Transverse colon (tissue), 4 donors: ENCODE results near the gene ENKUR. TPM values are rescaled to one million over a fixed set of nuclear protein-coding genes. Genes with fewer than 3 reads are reported as not detected.
"Not testable (repeated sequence)": the region's sequence is repeated elsewhere in the genome, so short reads cannot be mapped to it uniquely, and the experiment has no call there.

Source experiments
- DNase-seq: peaks from one replicate; pipeline ENCODE4 v3.0.0-alpha.2; 2019
- H3K27ac ChIP-seq, 4 donors: fragments of 200-600 bp; sonication (generic); 2 replicates each; pipeline ENCODE4 v1.5.1; 2016 to 2018; ENCODE audit warnings: inconsistent platforms in 4 of 4
- H3K27me3 ChIP-seq: fragments of 200-600 bp; sonication (generic); 2 replicates; pipeline ENCODE4 v1.5.1; 2017; ENCODE audit warnings: inconsistent platforms
- H3K36me3 ChIP-seq, 4 donors: fragments of 200-600 bp; sonication (generic); 2 replicates each; pipeline ENCODE4 v1.5.1; 2017 to 2019; ENCODE audit warnings: inconsistent platforms in 4 of 4
- H3K4me1 ChIP-seq, 4 donors: fragments of 200-600 bp; sonication (generic); 2 replicates each; pipeline ENCODE4 v1.5.1; 2017 to 2020; ENCODE audit warnings: inconsistent platforms in 4 of 4
- H3K4me3 ChIP-seq, 4 donors: fragments of 200-600 bp; sonication (generic); 1 replicate in 1 of 4; 2 replicates in 3 of 4; pipeline versions ENCODE4 v1.5.1 to v1.6.1; 2017 to 2019; ENCODE audit warnings: inconsistent platforms in 4 of 4
- H3K9me3 ChIP-seq, 2 donors: fragments of 200-600 bp; sonication (generic); 2 replicates each; pipeline ENCODE4 v1.5.1; 2017 to 2019; ENCODE audit warnings: inconsistent platforms in 2 of 2
- CTCF ChIP-seq, 5 experiments: fragments of 200-600 bp in 3 of 5; fragments of 450-650 bp in 2 of 5; sonication (generic) in 3 of 5; IDR thresholded peaks; 1 replicate in 2 of 5; 2 replicates in 3 of 5; pipeline ENCODE4 v1.5.1; 2016 to 2017; ENCODE audit warnings: antibody characterized with exemption in 5 of 5, inconsistent platforms in 3 of 5, mild to moderate bottlenecking in 2 of 5, moderate library complexity in 1 of 5
- EP300 ChIP-seq: sonication (generic); formaldehyde crosslinking; IDR thresholded peaks from one replicate; pipeline ENCODE4 v1.6.1; 2017; ENCODE audit warnings: antibody characterized with exemption, low read depth
- POLR2A ChIP-seq: fragments of 450-650 bp; IDR thresholded peaks from one replicate; pipeline ENCODE4 v1.6.1; 2016; ENCODE audit warnings: antibody characterized with exemption, mild to moderate bottlenecking, moderate library complexity
- POLR2AphosphoS5 ChIP-seq, 3 donors: sonication (generic); formaldehyde crosslinking; IDR thresholded peaks; one replicate each; pipeline ENCODE4 v1.6.1; 2016; ENCODE audit warnings: antibody characterized with exemption in 3 of 3
- WGBS, 2 donors: methylation state at CpG; one replicate each; pipeline ENCODE4 v1.1.5; 2018; ENCODE audit warnings: low coverage in 1 of 2; 5-methylcytosine and 5-hydroxymethylcytosine counted together
- in situ Hi-C, 4 donors: fragments of 200-750 bp; cut with MboI; loops; one replicate each; pipeline versions ENCODE4 v1.15.0 to v1.15.1; 2017; ENCODE audit warnings: low sequenced_read_pairs in 3 of 4, low pct_ligation_motif_present in 1 of 4, low pct_unique_long_range_greater_than_20kb in 1 of 4
- intact Hi-C: fragments of 100-400 bp; cut with DNase I; formaldehyde crosslinking; loops from one replicate; pipeline ENCODE4 v1.15.1; 2023; ENCODE audit warnings: low total_unique reads
- total RNA-seq, 4 donors: library from RNA; depleted of rRNA; stranded (reverse); fragments of >200 nt; gene quantifications; one replicate each; pipeline ENCODE4 v1.1.0, GENCODE V29; 2016

The ENKUR gene
- total RNA-seq, 4 donors from 2014 or later = 1.1 TPM; not detected in 3

GRCh38 chr10:24969841-24970281, 46.1 kb downstream of the ENKUR start:
- TF ChIP-seq EP300 = no peak
- no peak for TF ChIP-seq POLR2AphosphoS5 (IDR thresholded peaks at IDR 0.05)
- no peak for TF ChIP-seq CTCF (IDR thresholded peaks at IDR 0.05)
- TF ChIP-seq POLR2A = no peak
- no peak for DNase-seq
- in situ Hi-C loops = loop anchor here in 1 of 4 donors (25.0 kb wide), 1 partner anchor 333 kb away; no protein-coding TSS in a partner anchor

GRCh38 chr10:24968951-24969350, 47.0 kb downstream of the ENKUR start:
- H3K9me3 ChIP-seq, H3K4me1 ChIP-seq, H3K27me3 ChIP-seq, DNase-seq, intact Hi-C loops, H3K4me3 ChIP-seq, H3K27ac ChIP-seq, H3K36me3 ChIP-seq: not testable (repeated sequence)
- in situ Hi-C loops = loop anchor here in 1 of 4 donors (25.0 kb wide), 1 partner anchor 332 kb away; no protein-coding TSS in a partner anchor
- 85% methylated on average over 3 to 11 of the region's 11 CpGs for WGBS, 2 donors

More at GRCh38 chr10:24969841-24970281, 46.1 kb downstream of the ENKUR start:
- intact Hi-C loops = no loop called here
- Histone ChIP-seq H3K4me3 (no peak overlapping the region), H3K27me3 (no peaks in the 10 kb centered on the region), H3K36me3 (no peaks in the 10 kb centered on the region), H3K9me3 (no peaks in the 10 kb centered on the region), H3K4me1 (no peaks in the 10 kb centered on the region), H3K27ac (no peak overlapping the region)
- 31 to 47% methylated on average over 2 of the region's 2 CpGs for WGBS, 2 donors

GRCh38 chr10:24968349-24968748, 47.6 kb downstream of the ENKUR start:
- Histone ChIP-seq H3K36me3 (no peaks in the 10 kb centered on the region), H3K4me1 (peaks cover 0 to 5% (median 0%) of the 10 kb centered on the region in 4 donors), H3K27ac (no peak overlapping the region), H3K4me3 (no peak overlapping the region), H3K27me3 (no peaks in the 10 kb centered on the region), H3K9me3 (no peaks in the 10 kb centered on the region)
- no peak for DNase-seq
- in situ Hi-C loops = loop anchor here in 1 of 4 donors (25.0 kb wide), 1 partner anchor 331 kb away; no protein-coding TSS in a partner anchor
- intact Hi-C loops = no loop called here
- no peak for TF ChIP-seq POLR2A
- TF ChIP-seq CTCF (IDR thresholded peaks at IDR 0.05) = no peak
- TF ChIP-seq EP300 = no peak
- TF ChIP-seq POLR2AphosphoS5 (IDR thresholded peaks at IDR 0.05) = no peak
- WGBS, 2 donors = 84 to 96% methylated on average over 7 of the region's 7 CpGs

GRCh38 chr10:24966962-24967481, 48.9 kb downstream of the ENKUR start:
- peaks cover 0 to 16% (median 2%) of the 10 kb centered on the region in 4 donors for H3K4me1 ChIP-seq
- in situ Hi-C loops = loop anchor here in 1 of 4 donors (25.0 kb wide), 1 partner anchor 330 kb away; no protein-coding TSS in a partner anchor
- 83 to 100% methylated on average over 1 to 5 of the region's 5 CpGs for whole genome bisulfite sequencing, 2 donors

More at GRCh38 chr10:24966962-24967481, 48.9 kb downstream of the ENKUR start:
- DNase-seq = no peak
- Histone ChIP-seq H3K27me3 (no peaks in the 10 kb centered on the region), H3K27ac (no peak overlapping the region), H3K9me3 (no peaks in the 10 kb centered on the region), H3K36me3 (no peaks in the 10 kb centered on the region), H3K4me3 (no peak overlapping the region)
- TF ChIP-seq CTCF (IDR thresholded peaks at IDR 0.05) (no peak), EP300 (no peak), POLR2A (no peak)
- intact Hi-C loops = no loop called here
